Measurements from ENCODE around the gene KIT. TPM values are rescaled to one million over a fixed set of nuclear protein-coding genes. Genes with fewer than 3 reads are reported as not detected.

The KIT gene
- total and polyA plus RNA-seq, 2 of the 13 experiments (the other 11 are each of a cell fraction or from before 2014, with no cell fraction given), result not detected

- TF ChIP-seq ZBTB10 (CRISPR knock-in tag; IDR thresholded peaks at IDR 0.05; ENCODE audit: borderline replicate concordance), result no peak
- TF ChIP-seq, protein P1, sequence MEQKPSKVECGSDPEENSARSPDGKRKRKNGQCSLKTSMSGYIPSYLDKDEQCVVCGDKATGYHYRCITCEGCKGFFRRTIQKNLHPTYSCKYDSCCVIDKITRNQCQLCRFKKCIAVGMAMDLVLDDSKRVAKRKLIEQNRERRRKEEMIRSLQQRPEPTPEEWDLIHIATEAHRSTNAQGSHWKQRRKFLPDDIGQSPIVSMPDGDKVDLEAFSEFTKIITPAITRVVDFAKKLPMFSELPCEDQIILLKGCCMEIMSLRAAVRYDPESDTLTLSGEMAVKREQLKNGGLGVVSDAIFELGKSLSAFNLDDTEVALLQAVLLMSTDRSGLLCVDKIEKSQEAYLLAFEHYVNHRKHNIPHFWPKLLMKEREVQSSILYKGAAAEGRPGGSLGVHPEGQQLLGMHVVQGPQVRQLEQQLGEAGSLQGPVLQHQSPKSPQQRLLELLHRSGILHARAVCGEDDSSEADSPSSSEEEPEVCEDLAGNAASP (CRISPR knock-in tag; IDR thresholded peaks at IDR 0.05; ENCODE audit: borderline replicate concordance), result no peak
- no peak for TF ChIP-seq ZNF660 (CRISPR knock-in tag; IDR thresholded peaks at IDR 0.05; ENCODE audit: borderline replicate concordance, low read depth)
- TF ChIP-seq STAG1 (CRISPR knock-in tag; IDR thresholded peaks at IDR 0.05), result no peak
Observed at GRCh38 chr4:54743562-54743961, 85.8 kb downstream of the KIT start (continued).

DNA sequence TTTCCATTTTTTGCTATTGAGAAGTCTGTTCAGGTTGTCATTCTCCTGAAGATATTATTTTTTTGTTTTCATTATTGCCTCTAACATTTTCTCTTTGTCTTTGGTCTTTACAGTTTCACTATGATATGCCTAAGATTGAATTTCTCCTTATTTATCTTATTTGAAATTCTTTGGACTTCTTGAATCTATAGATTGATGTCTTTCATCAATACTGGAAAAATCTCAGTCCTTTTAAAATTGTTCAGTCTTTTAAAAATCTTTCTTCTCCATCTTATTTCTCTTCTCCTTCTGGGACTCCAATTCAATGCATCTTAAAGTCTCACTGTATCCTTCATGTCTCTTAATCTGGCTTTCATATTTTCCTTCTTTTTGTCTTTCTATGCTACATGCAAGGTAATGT lies 86.7 kb downstream of the KIT start:
- no peak overlapping the region for H3K4me3 ChIP-seq (replicated peaks in 1 of 3; ENCODE audit: insufficient read depth in 1 of 3, low read depth in 2 of 3, low read length in 3 of 3)
- H3K36me3 ChIP-seq (replicated peaks in 1 of 2; ENCODE audit: control insufficient read depth in 1 of 2, insufficient read depth in 2 of 2, low read length in 2 of 2), result no peaks in the 10 kb centered on the region
- ChIA-PET POLR2A (no interaction called here), CTCF (ENCODE audit: low intra/inter-chr PET ratio, low total read pairs) (no interaction called here)
- no peaks in the 10 kb centered on the region for H4K20me1 ChIP-seq (ENCODE audit: insufficient read depth, low read length)
- FAIRE-seq (no peak), DNase-seq (ENCODE audit: low spot score) (no peak), ATAC-seq (no peak)
- TF ChIP-seq FOXO1 (CRISPR knock-in tag; IDR thresholded peaks at IDR 0.05) (no peak), RNF219 (CRISPR knock-in tag; IDR thresholded peaks at IDR 0.05) (no peak), SAP130 (CRISPR knock-in tag; IDR thresholded peaks at IDR 0.05; ENCODE audit: low read depth) (no peak), ZNF235 (CRISPR knock-in tag; IDR thresholded peaks at IDR 0.05; ENCODE audit: borderline replicate concordance) (no peak), ZNF576 (CRISPR knock-in tag; IDR thresholded peaks at IDR 0.05) (no peak), HMG20A (CRISPR knock-in tag; IDR thresholded peaks at IDR 0.05; ENCODE audit: borderline replicate concordance) (no peak), MZF1 (CRISPR knock-in tag; IDR thresholded peaks at IDR 0.05; ENCODE audit: borderline replicate concordance) (no peak)
- no peak overlapping the region for H3K27ac ChIP-seq (ENCODE audit: extremely low read length, insufficient read depth, low read length)
- no peak overlapping the region for H3K9ac ChIP-seq (ENCODE audit: insufficient read depth, low read depth, low read length)
- intact Hi-C loops (cut with micrococcal nuclease; ENCODE audit: unreplicated experiment), result no loop called here
- in situ Hi-C loops (cut with HindIII; ENCODE audit: extremely low pct_ligation_motif_present, low pct_unique_long_range_greater_than_20kb), result no loop called here
- H3K27me3 ChIP-seq (ENCODE audit: control insufficient read depth in 1 of 2, insufficient read depth in 2 of 2, low read length in 2 of 2), result no peaks in the 10 kb centered on the region
- no peaks in the 10 kb centered on the region for H3K4me1 ChIP-seq (ENCODE audit: insufficient read depth, low read length)
- BruUV-seq (replicated peaks), result no TSS peak
- H2AFZ ChIP-seq (ENCODE audit: low read length), result no peak overlapping the region
- no peak overlapping the region for H3K4me2 ChIP-seq (ENCODE audit: low read depth, low read length)
- no peaks in the 10 kb centered on the region for H3K79me2 ChIP-seq (ENCODE audit: insufficient read depth, low read length)
- no peaks in the 10 kb centered on the region for H3K9me3 ChIP-seq (ENCODE audit: low read length)

Measured in HepG2 (cell line).